Renal cortical epithelial cell (primary cell): ENCODE data around the gene EIF1. TPM values are rescaled to one million over a fixed set of nuclear protein-coding genes. Genes with fewer than 3 reads are reported as not detected.
A peak's percentile ranks its signal among the peaks of the same experiment; 100 is the strongest.
"Not testable (repeated sequence)": the region's sequence is repeated elsewhere in the genome, so short reads cannot be mapped to it uniquely, and the experiment has no call there.

Experiments used
- DNase-seq: peaks from one replicate; pipeline ENCODE4 v3.0.0-alpha.2; 2011; ENCODE audit warnings: low read depth
- total RNA-seq: library from RNA; depleted of rRNA; stranded (reverse); fragments of >200 nt; gene quantifications from 2 replicates; pipeline ENCODE4 v1.2.3, GENCODE V29; 2014

Gene EIF1
- total RNA-seq, 1 donor from 2014 or later: 499 TPM

GRCh38 chr17:41678907-41679739 lies 9.6 kb upstream of the EIF1 start:
- DNase-seq: peak; percentile 98

DNA sequence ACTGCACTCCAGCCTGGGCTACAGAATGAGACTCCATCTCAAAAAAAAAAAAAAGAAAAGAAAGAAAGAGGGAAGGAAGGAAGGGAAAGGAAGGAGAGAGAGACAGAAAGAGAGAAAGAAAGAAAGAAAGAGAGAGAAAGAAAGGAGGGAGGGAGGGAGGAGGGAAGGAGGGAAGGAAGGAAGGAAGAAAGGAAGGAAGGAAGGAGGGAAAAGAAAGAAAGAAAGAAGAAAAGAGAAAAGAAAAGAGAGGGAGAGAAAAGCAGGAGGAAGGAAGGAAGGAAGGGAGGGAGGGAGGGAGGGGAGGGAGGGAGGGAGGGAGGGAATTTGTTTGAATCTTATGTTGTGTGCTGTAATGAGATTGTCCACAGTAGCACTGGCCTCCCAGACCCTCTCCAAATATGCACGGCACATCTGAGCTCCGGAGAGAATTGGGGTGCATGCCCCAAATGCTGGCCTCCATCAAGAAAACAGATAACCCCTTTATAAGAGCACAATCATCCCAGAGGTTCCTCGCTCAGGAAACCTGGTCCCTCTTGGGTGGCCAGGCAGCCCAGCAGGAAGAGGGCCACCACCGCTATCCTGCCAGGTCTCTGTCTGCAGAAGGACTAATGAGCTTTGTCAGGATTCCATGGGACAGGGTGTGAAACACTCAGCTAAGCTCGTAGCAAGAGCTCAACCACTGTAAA lies 8.8 kb upstream of the EIF1 start:
- no peak for DNase-seq

DNA sequence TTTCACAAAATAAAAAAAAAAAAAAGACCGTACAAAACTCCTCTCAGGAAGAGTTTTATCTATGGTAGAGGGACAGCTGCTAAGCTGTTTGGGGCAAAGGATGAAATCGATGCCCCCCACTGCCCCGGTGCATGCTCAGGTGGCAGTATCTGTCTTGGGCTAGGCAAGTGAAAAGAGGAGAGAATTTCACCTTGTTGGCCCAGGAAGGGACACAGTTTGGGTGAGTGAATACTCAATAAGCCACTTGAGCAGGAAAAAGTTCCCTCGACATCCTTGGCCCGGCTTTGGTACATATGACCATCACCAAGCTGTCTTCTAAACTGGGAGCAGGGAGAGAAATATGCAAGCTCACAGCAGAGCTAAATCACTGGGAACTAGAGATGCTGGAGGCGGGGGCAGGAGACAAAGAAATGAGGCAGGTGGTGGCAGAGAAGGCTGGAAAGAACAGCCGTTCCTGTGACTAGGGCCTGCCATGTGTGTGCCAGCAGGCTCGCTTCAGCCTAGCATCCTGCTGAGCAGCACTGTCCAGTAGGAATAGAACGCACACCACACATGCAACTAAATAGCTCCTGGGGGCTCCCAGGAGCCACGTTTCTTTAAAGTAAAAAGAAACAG lies 8.2 kb upstream of the EIF1 start:
- DNase-seq: no peak

- DNase-seq: no peak
Measured at GRCh38 chr17:41681776-41682175, 6.9 kb upstream of the EIF1 start.

GRCh38 chr17:41682631-41683030 lies 6.1 kb upstream of the EIF1 start:
- DNase-seq: no peak

GRCh38 chr17:41683441-41684007 lies 5.2 kb upstream of the EIF1 start:
- DNase-seq: no peak

DNA sequence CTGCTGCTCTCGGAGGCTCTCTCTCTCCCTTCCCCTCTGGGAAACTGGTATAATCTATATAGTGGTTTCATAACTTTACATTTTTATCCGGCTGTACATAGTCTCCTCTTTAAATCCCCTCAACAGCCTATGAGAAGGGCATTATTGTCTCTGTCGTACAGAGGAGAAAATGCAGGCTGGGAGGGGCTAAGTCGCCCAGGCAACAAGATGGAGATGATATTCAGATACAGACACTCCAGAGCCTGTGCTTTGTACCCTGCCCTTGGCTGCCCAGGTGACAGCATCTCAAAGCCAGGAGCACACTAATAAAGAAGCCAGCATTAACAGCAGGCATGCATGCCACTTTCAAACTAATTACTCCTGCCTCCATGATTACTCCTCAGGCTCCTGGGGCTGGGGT lies 4.7 kb upstream of the EIF1 start:
- DNase-seq: no peak

DNA sequence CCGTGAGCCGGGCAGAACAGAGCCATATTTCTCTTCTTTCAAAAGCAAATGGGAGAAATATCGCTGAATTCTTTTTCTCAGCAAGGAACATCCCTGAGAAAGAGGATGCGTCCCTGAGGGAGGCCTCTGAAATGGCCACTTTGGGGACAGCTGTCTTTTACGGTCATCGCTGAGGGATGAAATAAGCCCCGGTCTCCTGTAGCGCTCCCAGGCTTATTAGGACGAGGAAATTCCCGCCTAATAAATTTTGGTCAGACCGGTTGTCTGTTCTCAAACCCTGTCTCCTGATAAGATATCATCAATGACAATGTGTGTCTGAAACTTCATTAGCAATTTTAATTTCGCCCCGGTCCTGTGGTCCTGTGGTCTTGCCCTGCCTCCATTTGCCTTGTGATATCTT lies 2.9 kb upstream of the EIF1 start:
- not testable (repeated sequence) for DNase-seq

DNA sequence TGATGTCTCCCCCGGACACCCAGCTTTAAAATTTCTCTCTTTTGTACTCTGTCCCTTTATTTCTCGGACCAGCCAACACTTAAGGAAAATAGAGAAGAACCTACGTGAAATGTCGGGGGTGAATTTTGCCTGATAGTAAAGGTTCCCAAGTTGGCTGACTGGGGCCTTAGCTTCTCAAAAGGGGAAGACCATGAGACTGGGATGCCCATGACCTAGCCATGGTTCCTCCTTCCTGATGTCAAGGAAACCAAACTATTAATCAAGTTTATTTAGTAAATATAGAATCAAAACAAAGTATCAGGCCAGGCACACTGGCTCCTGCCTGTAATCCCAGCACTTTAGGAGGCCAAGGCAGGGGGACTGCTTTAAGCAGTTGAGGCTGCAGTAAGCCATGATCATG lies 2.4 kb upstream of the EIF1 start:
- DNase-seq: no peak

DNA sequence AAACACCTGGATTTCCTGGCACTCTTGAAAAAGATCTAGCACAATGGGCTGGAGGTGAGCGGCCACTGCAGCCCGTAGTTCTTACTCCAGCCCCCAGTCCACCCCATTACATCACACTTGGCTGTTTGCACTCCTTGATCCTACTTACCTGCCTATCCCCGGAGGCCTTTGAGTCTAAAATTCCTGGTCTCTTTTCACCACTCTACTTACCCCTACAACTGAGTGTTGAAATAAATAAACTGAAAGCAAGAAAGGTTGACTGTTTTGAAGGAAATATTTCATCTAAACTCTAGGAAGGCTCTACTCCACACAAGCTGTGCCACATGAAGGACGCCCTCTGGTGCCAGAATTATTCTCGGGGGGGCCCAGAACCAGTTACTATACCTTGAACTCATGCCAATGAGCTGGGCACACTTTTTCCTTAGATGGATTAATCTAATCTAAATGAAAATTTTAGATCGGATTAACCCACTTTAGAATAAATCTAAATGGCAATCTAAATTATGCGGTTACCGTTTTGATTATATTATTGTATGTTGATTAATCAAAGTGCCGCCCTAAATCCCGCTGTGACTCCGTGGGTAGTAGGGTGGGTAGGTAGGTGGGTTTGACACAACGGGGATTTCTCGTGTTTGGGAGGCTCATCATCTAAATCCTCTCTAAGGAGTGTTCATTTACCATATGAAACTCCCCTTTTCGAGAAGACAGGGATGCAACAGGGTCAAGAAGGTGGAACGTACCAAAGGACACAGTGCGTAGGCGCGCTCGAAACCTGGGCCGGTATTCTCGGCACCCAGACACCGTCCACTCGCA lies 651 bp upstream of the EIF1 start:
- peak; percentile 66 for DNase-seq

DNA sequence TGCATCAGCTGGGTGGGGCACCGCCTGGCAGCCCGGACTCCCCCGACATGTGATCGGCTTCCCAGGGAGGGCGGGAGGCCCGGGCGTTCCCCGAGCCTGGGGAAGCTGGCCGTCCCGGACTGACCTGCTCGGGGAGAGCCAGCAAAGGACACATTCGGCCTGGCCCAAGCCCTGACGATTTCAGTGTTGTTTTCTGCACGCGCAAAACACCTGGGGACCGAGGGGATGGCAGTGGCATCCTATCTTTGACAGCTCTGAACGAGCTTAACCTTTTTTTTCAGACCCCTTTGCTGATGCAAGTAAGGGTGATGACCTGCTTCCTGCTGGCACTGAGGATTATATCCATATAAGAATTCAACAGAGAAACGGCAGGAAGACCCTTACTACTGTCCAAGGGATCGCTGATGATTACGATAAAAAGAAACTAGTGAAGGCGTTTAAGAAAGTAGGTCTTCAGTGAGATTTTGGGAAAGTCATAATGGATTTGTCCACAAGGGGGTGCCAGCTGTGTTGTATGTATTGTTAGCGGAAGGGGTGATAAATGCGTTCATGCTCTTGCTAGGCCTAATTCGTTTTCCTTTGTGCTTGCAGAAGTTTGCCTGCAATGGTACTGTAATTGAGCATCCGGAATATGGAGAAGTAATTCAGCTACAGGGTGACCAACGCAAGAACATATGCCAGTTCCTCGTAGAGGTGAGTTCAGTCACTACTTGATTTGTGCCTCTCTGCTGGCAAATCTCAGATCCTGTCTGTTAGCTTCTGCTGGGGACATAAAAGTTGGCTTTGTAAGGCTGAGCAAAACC lies 1.0 kb downstream of the EIF1 start:
- peak; percentile 57 for DNase-seq

- DNase-seq: no peak
Measured at GRCh38 chr17:41690497-41690896, 1.8 kb downstream of the EIF1 start.

- no peak for DNase-seq
Measured at GRCh38 chr17:41691031-41691777, 2.5 kb downstream of the EIF1 start.

DNA sequence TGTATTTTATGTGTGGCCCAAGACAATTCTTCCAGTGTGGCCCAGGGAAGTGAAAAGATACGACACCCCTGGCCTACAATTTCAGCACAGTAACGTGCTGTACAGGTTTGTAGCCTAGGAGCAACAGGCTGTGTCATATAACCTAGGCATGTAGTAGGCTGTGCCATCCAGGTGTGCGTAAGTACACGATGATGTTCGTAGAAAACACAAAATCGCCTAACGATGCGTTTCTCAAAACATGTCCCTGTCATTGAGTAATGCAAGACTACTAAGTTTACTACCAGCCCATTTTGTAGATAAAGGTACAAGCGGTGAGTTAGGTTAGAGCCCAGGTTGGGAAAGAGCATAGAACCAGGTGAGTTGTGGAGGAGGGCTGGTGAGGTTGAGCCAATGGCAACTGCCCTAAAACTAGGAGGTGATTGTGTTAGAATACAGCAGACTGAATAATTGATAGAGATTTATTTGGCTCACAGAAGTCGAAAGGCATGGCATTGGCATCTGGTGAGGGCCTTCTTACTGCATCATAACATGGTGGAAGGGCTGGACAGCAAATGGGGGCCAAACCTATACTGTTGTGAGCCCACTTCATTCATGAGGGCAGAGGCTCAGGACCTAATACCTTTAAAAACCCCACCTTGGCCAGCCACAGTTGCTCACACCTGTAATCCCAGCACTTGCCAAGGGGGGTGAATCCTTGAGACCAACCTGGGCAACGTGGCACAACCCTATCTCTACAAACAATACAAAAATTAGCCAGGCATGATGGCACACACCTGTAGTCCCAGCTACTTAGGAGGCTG lies 4.2 kb downstream of the EIF1 start:
- no peak for DNase-seq

GRCh38 chr17:41695134-41695661 lies 6.5 kb downstream of the EIF1 start:
- no peak for DNase-seq

GRCh38 chr17:41695954-41696757 lies 7.5 kb downstream of the EIF1 start:
- peak; percentile 75 for DNase-seq

GRCh38 chr17:41697122-41697962 lies 8.7 kb downstream of the EIF1 start:
- DNase-seq: peak; percentile 61
